Measurements from ENCODE around the gene CRY2.
A peak's percentile ranks its signal among the peaks of the same experiment; 100 is the strongest.

The CRY2 gene

GRCh38 chr11:45892856-45893255, 45.6 kb downstream of the CRY2 start:
- H3K4me3 ChIP-seq (ENCODE audit: control insufficient read depth, low read depth, low read length) = no peak overlapping the region
- no peak for DNase-seq (ENCODE audit: low read depth)
- TF ChIP-seq CTCF (conservative IDR thresholded peaks at IDR 0.05; ENCODE audit: control insufficient read depth, insufficient read depth, low read depth, low read length) = no peak

GRCh38 chr11:45894555-45895247, 47.4 kb downstream of the CRY2 start:
- no peak overlapping the region for H3K4me3 ChIP-seq (ENCODE audit: control insufficient read depth, low read depth, low read length)
- TF ChIP-seq CTCF (conservative IDR thresholded peaks at IDR 0.05; ENCODE audit: control insufficient read depth, insufficient read depth, low read depth, low read length) = no peak
- DNase-seq (ENCODE audit: low read depth) = no peak

DNA sequence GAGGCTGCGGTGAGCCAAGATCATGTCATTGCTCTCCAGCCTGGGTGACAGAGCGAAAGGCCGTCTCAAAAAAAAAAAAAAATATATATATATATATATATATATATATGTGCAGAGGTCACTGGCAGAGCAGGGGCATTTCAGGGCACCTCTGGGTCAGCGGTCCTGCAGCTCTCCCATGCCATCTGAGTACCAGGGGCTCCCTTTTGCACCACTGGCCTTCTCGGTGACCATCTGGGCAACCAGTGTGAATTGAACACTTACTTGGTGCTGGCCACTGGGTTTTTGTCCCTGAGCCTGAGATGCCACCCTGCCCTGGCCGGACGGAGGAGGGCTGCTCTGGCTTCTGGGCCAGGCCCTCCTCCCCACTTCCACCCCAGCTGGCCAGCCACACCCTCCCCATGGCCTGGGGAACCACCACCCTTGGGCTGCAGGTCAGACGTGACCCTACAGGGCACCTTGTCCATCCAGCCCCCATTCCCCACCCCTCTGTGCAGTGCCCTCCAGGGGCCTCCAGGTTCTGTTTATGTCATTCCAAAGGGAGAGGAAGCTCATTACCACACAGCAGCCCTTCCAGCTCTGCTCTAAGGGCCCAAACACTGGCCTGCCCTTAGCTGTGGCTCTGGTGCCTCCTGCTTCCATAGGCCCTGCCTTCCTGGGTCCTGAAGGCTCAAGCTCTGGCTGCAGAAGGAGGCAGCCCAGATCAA, 48.4 kb downstream of the CRY2 start:
- no peak for TF ChIP-seq CTCF (conservative IDR thresholded peaks at IDR 0.05; ENCODE audit: control insufficient read depth, insufficient read depth, low read depth, low read length)
- DNase-seq (ENCODE audit: low read depth) = no peak

DNA sequence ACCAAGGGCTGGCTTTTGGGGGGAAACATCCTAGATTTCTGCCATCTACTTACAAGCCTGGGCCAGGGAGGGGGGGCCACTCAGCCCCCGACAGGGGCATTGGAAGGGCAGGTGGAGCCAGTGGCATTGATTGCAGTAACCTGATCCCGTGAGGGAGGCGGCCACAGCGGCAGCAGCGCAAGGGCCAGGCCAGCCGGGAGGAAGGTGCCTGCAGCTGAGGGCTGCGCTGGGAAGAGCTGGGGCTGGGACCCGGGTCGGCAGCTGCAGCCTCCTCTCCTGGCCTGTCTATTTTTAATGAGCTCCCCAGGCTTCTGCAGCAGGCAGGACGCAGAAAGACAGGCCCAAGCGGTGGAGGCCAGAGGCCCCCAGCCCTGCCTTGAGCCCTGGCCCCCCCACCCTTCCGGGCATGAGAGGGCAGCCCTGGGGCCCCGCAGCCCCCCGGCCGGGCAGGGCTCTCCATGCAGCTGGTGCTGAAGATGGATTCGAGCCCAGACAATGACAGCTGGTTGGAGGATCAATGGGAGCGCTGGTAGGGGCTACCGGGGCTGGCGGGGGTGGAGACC, 49.2 kb downstream of the CRY2 start:
- H3K4me3 ChIP-seq (ENCODE audit: control insufficient read depth, low read depth, low read length) = no peak overlapping the region
- no peak for TF ChIP-seq CTCF (conservative IDR thresholded peaks at IDR 0.05; ENCODE audit: control insufficient read depth, insufficient read depth, low read depth, low read length)
- no peak for DNase-seq (ENCODE audit: low read depth)

More for the DNA sequence above, 48.4 kb downstream of the CRY2 start:
- H3K4me3 ChIP-seq (ENCODE audit: control insufficient read depth, low read depth, low read length) = no peak overlapping the region

GRCh38 chr11:45897556-45897955, 50.3 kb downstream of the CRY2 start:
- TF ChIP-seq CTCF (conservative IDR thresholded peaks at IDR 0.05; ENCODE audit: control insufficient read depth, insufficient read depth, low read depth, low read length) = no peak
- no peak overlapping the region for H3K4me3 ChIP-seq (ENCODE audit: control insufficient read depth, low read depth, low read length)
- DNase-seq (ENCODE audit: low read depth) = no peak

DNA sequence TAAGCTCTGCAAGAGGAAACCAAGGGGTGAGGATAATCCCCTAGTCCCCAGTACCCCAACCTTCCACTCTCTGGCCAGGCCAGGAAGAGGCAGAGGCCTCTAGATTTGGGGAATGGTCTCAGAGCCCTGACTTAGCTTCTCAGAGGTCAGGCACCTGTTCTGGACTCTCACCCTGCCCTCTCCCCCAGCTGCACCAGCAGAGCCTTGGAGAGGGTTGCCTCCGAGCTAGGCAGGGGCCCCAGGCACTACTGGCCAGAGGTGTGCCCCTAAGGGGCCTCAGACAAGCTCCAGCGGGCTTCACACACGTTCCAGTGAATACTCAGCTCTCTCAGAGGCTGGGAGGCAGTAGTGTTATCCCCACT, 51.8 kb downstream of the CRY2 start:
- peak overlapping the region; percentile 41 for H3K4me3 ChIP-seq (ENCODE audit: control insufficient read depth, low read depth, low read length)
- TF ChIP-seq CTCF (conservative IDR thresholded peaks at IDR 0.05; ENCODE audit: control insufficient read depth, insufficient read depth, low read depth, low read length) = no peak
- no peak for DNase-seq (ENCODE audit: low read depth)

Measured in fibroblast of mammary gland (primary cell).